ENCODE data around the gene HOOK2. TPM values are rescaled to one million over a fixed set of nuclear protein-coding genes. Genes with fewer than 3 reads are reported as not detected.

Gene HOOK2
- total and polyA plus RNA-seq, 9 of the 15 experiments (the other 6 are each of a cell fraction or from before 2014, with no cell fraction given), result 1.3 to 17.2 (median 9.9) TPM

GRCh38 chr19:12737835-12738351, 37.5 kb downstream of the HOOK2 start:
- Histone ChIP-seq H3K4me2 (ENCODE audit: insufficient read depth, low read length) (peak overlapping the region; percentile 99), H3K9me3 (replicated peaks; ENCODE audit: control insufficient read depth, insufficient read depth, low read depth, low read length) (no peaks in the 10 kb centered on the region), H3K27me3 (ENCODE audit: control insufficient read depth in 2 of 2, insufficient read depth in 2 of 2, low read length in 2 of 2) (no peaks in the 10 kb centered on the region), H3K9ac (ENCODE audit: insufficient read depth in 1 of 2, low read depth in 2 of 2, low read length in 2 of 2) (peak overlapping the region; percentile 90 to 93), H3K27ac (ENCODE audit: extremely low read depth, low read depth, low read length) (peak overlapping the region; percentile 97), H4K20me1 (replicated peaks; ENCODE audit: control insufficient read depth, insufficient read depth, low read length) (peaks cover 10% of the 10 kb centered on the region), H2AFZ (ENCODE audit: low read depth, low read length) (peak overlapping the region; percentile 94; the same call in 1 of the 2 replicates), H3K36me3 (ENCODE audit: control insufficient read depth, insufficient read depth, low read length) (peaks cover 32% of the 10 kb centered on the region; the same call in 2 of the 3 replicates), H3K9me1 (ENCODE audit: control insufficient read depth, insufficient read depth, low read length) (no peaks in the 10 kb centered on the region), H3K79me2 (ENCODE audit: control insufficient read depth, insufficient read depth, low read length) (peaks cover 42% of the 10 kb centered on the region), H3K4me1 (replicated peaks in 1 of 2; ENCODE audit: control insufficient read depth in 2 of 2, insufficient read depth in 2 of 2, low read length in 2 of 2) (peaks cover 7 to 18% of the 10 kb centered on the region in 2 experiments), H3K4me3 (peak overlapping the region; percentile 63)
- 7% methylated on average over 13 of the region's 13 CpGs for WGBS (ENCODE audit: insufficient coverage, low coverage, missing lambda C conversion rate)
- CTCF ChIA-PET (ENCODE audit: low intra/inter-chr PET ratio), result interaction anchor here (0.6 kb wide), 1 partner anchor 101 kb away, joined by 3 read pairs; the partner anchor contains the start of gene MAST1
- in situ Hi-C loops (cut with MboI), result no loop called here
- intact Hi-C loops (cut with micrococcal nuclease), result no loop called here
- no peak for TF ChIP-seq TARDBP (IDR thresholded peaks at IDR 0.05)
- TF ChIP-seq PTBP1 (IDR thresholded peaks at IDR 0.05; ENCODE audit: low read depth, low read length), result no peak
- peak; percentile 52; the same call in 1 of the 2 replicates for TF ChIP-seq ZNF395 (CRISPR knock-in tag; IDR thresholded peaks at IDR 0.05)
- no peak for TF ChIP-seq TAF9B (IDR thresholded peaks at IDR 0.05; ENCODE audit: partially characterized antibody)
- TF ChIP-seq CBX2 (IDR thresholded peaks at IDR 0.05; ENCODE audit: insufficient read depth, low read length, poor library complexity, severe bottlenecking), result no peak
- no peak for TF ChIP-seq ZKSCAN1 (IDR thresholded peaks at IDR 0.05; ENCODE audit: low read depth, low read length)
- no peak for TF ChIP-seq MLLT1 (IDR thresholded peaks at IDR 0.05)
- no peak for TF ChIP-seq DACH1 (IDR thresholded peaks at IDR 0.05; ENCODE audit: partially characterized antibody)
- TF ChIP-seq ZFX (CRISPR knock-in tag; IDR thresholded peaks at IDR 0.05), result peak; percentile 15; the same call in 1 of the 2 replicates
- TF ChIP-seq ESRRB (CRISPR knock-in tag; IDR thresholded peaks at IDR 0.05; ENCODE audit: borderline replicate concordance), result no peak
- TF ChIP-seq RBM17 (IDR thresholded peaks at IDR 0.05; ENCODE audit: borderline replicate concordance, low read depth, low read length), result no peak
- peak; percentile 54; the same call in 1 of the 2 replicates for TF ChIP-seq USF2 (CRISPR knock-in tag; IDR thresholded peaks at IDR 0.05)
- TF ChIP-seq TCF3 (CRISPR knock-in tag; IDR thresholded peaks at IDR 0.05), result no peak
- TF ChIP-seq PHB2 (IDR thresholded peaks at IDR 0.05; ENCODE audit: low read depth), result no peak
- TF ChIP-seq TCF7L2 (IDR thresholded peaks at IDR 0.05; ENCODE audit: low read depth, low read length), result no peak
- TF ChIP-seq ZC3H4 (CRISPR knock-in tag; IDR thresholded peaks at IDR 0.05; ENCODE audit: borderline replicate concordance), result 0 out of 2 replicates have a peak, but pooled peaks have one; percentile 13
- TF ChIP-seq DPF2 (IDR thresholded peaks at IDR 0.05), result no peak
- ATAC-seq, result no peak
- DNase-seq (ENCODE audit: extremely low read depth in 1 of 4, low spot score in 3 of 4), result no peak
- FAIRE-seq, result no peak
- TSS peak; percentile 79 for BruUV-seq (replicated peaks)
- POLR2A ChIA-PET, result interaction anchor here (0.6 to 2.2 kb wide), 6 partner anchors 9 to 1040 kb away, joined by 3 to 10 read pairs (median 6); partner anchors contain the start of genes JUNB and TNPO2
